SK-N-SH (cell line): Measurements from ENCODE around the gene CTBP2. TPM values are rescaled to one million over a fixed set of nuclear protein-coding genes. Genes with fewer than 3 reads are reported as not detected.

Experiments used
- CTCF ChIA-PET: fragments of 300-600, 350-600 bp; formaldehyde crosslinking; extraction: SDS; loops from one replicate; lab custom pipeline; 2021; lab: Yijun Ruan, JAX
- POLR2A ChIA-PET: fragments of 350-600 bp; sonication (Branson Sonifier 250); formaldehyde crosslinking; extraction: SDS; loops from one replicate; lab custom pipeline; 2020; ENCODE audit warnings: antibody characterized with exemption, inconsistent platforms; lab: Yijun Ruan, JAX
- DNase-seq: peaks from one replicate; pipeline ENCODE4 v3.0.0; 2012
- H2AFZ ChIP-seq: fragments of 200-600 bp; sonication (generic); 2 replicates; pipeline ENCODE4 v1.8.1; 2016; ENCODE audit warnings: antibody characterized with exemption, mild to moderate bottlenecking, low read depth
- H3F3A ChIP-seq: fragments of 200-600 bp; sonication (generic); replicated peaks from 2 replicates; pipeline ENCODE3; 2016; ENCODE audit warnings: antibody characterized with exemption, mild to moderate bottlenecking; ENCODE audit not compliant: insufficient read depth
- H3K27ac ChIP-seq, 2 experiments: fragments of 200-500 bp in 1 of 2; fragments of 200-600 bp in 1 of 2; sonication (Bioruptor generic) in 1 of 2; sonication (generic), shearing (Covaris generic) in 1 of 2; 2 replicates each; pipeline versions ENCODE4 v1.5.1 to v1.6.1; 2014 to 2016; ENCODE audit warnings: low read depth in 2 of 2, inconsistent platforms in 1 of 2, low read length in 1 of 2, mild to moderate bottlenecking in 1 of 2, mixed read lengths in 1 of 2
- H3K27me3 ChIP-seq: fragments of 200-600 bp; sonication (generic), shearing (Covaris generic); 2 replicates; pipeline ENCODE4 v1.6.1; 2016; ENCODE audit warnings: mixed run types; ENCODE audit not compliant: insufficient read depth
- H3K36me3 ChIP-seq, 2 experiments: fragments of 200-500 bp in 1 of 2; fragments of 200-600 bp in 1 of 2; sonication (Bioruptor generic) in 1 of 2; sonication (generic) in 1 of 2; replicated peaks in 1 of 2; 2 replicates each; pipeline versions ENCODE3 to v1.5.1; 2014 to 2016; ENCODE audit warnings: low read length in 1 of 2, mild to moderate bottlenecking in 1 of 2; ENCODE audit not compliant: insufficient read depth in 2 of 2, control insufficient read depth in 1 of 2
- H3K4me1 ChIP-seq, 2 experiments: fragments of 200-500 bp in 1 of 2; fragments of 200-600 bp in 1 of 2; sonication (Bioruptor generic) in 1 of 2; sonication (generic), shearing (Covaris generic) in 1 of 2; 2 replicates each; pipeline versions ENCODE4 v1.5.1 to v1.6.1; 2014 to 2016; ENCODE audit warnings: low read depth in 1 of 2, low read length in 1 of 2, mixed run types in 1 of 2; ENCODE audit not compliant: insufficient read depth in 2 of 2, control insufficient read depth in 1 of 2
- H3K4me2 ChIP-seq: fragments of 200-600 bp; sonication (generic), shearing (Covaris generic); 2 replicates; pipeline ENCODE4 v1.6.1; 2017; ENCODE audit warnings: mixed run types
- H3K4me3 ChIP-seq, 2 experiments: fragments of 200-500 bp in 1 of 2; fragments of 200-600 bp in 1 of 2; sonication (Bioruptor generic) in 1 of 2; sonication (generic), shearing (Covaris generic) in 1 of 2; 2 replicates each; pipeline versions ENCODE4 v1.5.1 to v1.8.1; 2014 to 2016; ENCODE audit warnings: low read depth in 2 of 2, inconsistent platforms in 1 of 2, low read length in 1 of 2, mild to moderate bottlenecking in 1 of 2, mixed read lengths in 1 of 2, moderate library complexity in 1 of 2
- H3K79me2 ChIP-seq: fragments of 200-600 bp; sonication (generic); 2 replicates; pipeline ENCODE4 v1.8.1; 2017; ENCODE audit warnings: mild to moderate bottlenecking; ENCODE audit not compliant: insufficient read depth
- H3K9ac ChIP-seq: fragments of 200-600 bp; sonication (generic); 2 replicates; pipeline ENCODE4 v1.6.1; 2017; ENCODE audit warnings: mixed run types
- H3K9me2 ChIP-seq: fragments of 200-600 bp; sonication (generic); 2 replicates; pipeline ENCODE4 v1.6.1; 2017; ENCODE audit warnings: mixed run types
- H3K9me3 ChIP-seq: fragments of 200-600 bp; sonication (generic); 2 replicates; pipeline ENCODE4 v1.6.1; 2017; ENCODE audit warnings: mixed run types, mild to moderate bottlenecking, moderate library complexity
- H4K20me1 ChIP-seq: fragments of 200-600 bp; sonication (generic); 2 replicates; pipeline ENCODE4 v1.6.1; 2017; ENCODE audit warnings: mild to moderate bottlenecking, mixed run types; ENCODE audit not compliant: insufficient read depth
- CTCF ChIP-seq: fragments of 200-600 bp; sonication (generic); IDR thresholded peaks from 2 replicates; pipeline ENCODE4 v1.6.1; 2017; ENCODE audit warnings: antibody characterized with exemption, mild to moderate bottlenecking, moderate library complexity
- FOSL2 ChIP-seq: IDR thresholded peaks from 2 replicates; pipeline ENCODE4 v1.4.0; 2012; ENCODE audit warnings: low read depth, mild to moderate bottlenecking, moderate library complexity, borderline replicate concordance
- FOXM1 ChIP-seq: IDR thresholded peaks from 2 replicates; pipeline ENCODE4 v1.4.0; 2012; ENCODE audit warnings: low read depth, mild to moderate bottlenecking
- IRF3 ChIP-seq: fragments of 150-350 bp; IDR thresholded peaks from 2 replicates; pipeline ENCODE4 v1.6.1; 2016; ENCODE audit warnings: mild to moderate bottlenecking, low read depth, low read length
- NFIC ChIP-seq: IDR thresholded peaks from 2 replicates; pipeline ENCODE4 v1.4.0; 2012; ENCODE audit warnings: borderline replicate concordance
- PBX3 ChIP-seq: IDR thresholded peaks from 2 replicates; pipeline ENCODE4; 2012
- REST ChIP-seq: IDR thresholded peaks from 2 replicates; pipeline ENCODE4 v1.6.1; 2012; ENCODE audit warnings: mild to moderate bottlenecking, low read depth, low read length, moderate library complexity
- RXRA ChIP-seq: IDR thresholded peaks from 2 replicates; pipeline ENCODE4 v1.4.0; 2012; ENCODE audit warnings: low read depth, mild to moderate bottlenecking, borderline replicate concordance
- TCF12 ChIP-seq: IDR thresholded peaks from 2 replicates; pipeline ENCODE4 v1.4.0; 2012
- TEAD4 ChIP-seq: IDR thresholded peaks from 2 replicates; pipeline ENCODE4 v1.4.0; 2012; ENCODE audit warnings: mild to moderate bottlenecking, borderline replicate concordance; ENCODE audit not compliant: insufficient read depth
- ZBTB33 ChIP-seq: IDR thresholded peaks from 2 replicates; pipeline ENCODE4 v1.4.0; 2012; ENCODE audit warnings: low read depth, borderline replicate concordance
- WGBS: methylation state at CpG from one replicate; pipeline ENCODE4 v1.1.6; 2017; ENCODE audit warnings: low lambda C conversion rate; 5-methylcytosine and 5-hydroxymethylcytosine counted together
- polyA plus RNA-seq, 3 experiments: library from polyadenylated mRNA; depleted of rRNA; stranded (reverse); fragments of >200 nt; gene quantifications; 2 replicates each; pipeline ENCODE4 v1.2.3, GENCODE V29; 2012

CTBP2 gene
- polyA plus RNA-seq, 1 of the 3 experiments (the other 2 are of a cell fraction), result 69.7 TPM

- Histone ChIP-seq H3K36me3 (no peaks in the 10 kb centered on the region), H3K27me3 (no peaks in the 10 kb centered on the region), H3F3A (no peaks in the 10 kb centered on the region), H3K27ac (peak overlapping the region; percentile 54 to 56; a peak in 3 of 4 replicates), H3K9me3 (no peaks in the 10 kb centered on the region), H3K9ac (no peak overlapping the region), H4K20me1 (peaks cover 82% of the 10 kb centered on the region), H3K4me1 (peaks cover 25 to 40% of the 10 kb centered on the region in 2 experiments; a peak in 3 of 4 replicates), H3K4me2 (peak overlapping the region; percentile 54)
- WGBS, result 90% methylated on average over 8 of the region's 8 CpGs
- POLR2A ChIA-PET, result no interaction called here
- no peak for DNase-seq
- CTCF ChIA-PET, result interaction anchor here (1.1 to 12.9 kb wide), 3 partner anchors 18 to 73 kb away, joined by 3 to 211 read pairs (median 4); no protein-coding TSS in a partner anchor
- TF ChIP-seq FOXM1 (no peak), IRF3 (no peak), NFIC (peak; percentile 13; the same call in 1 of the 2 replicates)
- TF ChIP-seq, all 33 proteins: peak for 1
- Histone ChIP-seq H3K4me3 (no peak overlapping the region), H3K79me2 (peaks cover 91% of the 10 kb centered on the region), H2AFZ (no peak overlapping the region), H3K9me2 (no peaks in the 10 kb centered on the region)
Observed at GRCh38 chr10:125064681-125065492, 95.5 kb downstream of the CTBP2 start.

- no peak overlapping the region for H2AFZ ChIP-seq
- 88% methylated on average over 23 of the region's 23 CpGs for WGBS
- no peaks in the 10 kb centered on the region for H3K27me3 ChIP-seq
- no peak overlapping the region for H3K4me2 ChIP-seq
- no peaks in the 10 kb centered on the region for H3K9me2 ChIP-seq
- no peak overlapping the region for H3K4me3 ChIP-seq
- H3F3A ChIP-seq, result no peaks in the 10 kb centered on the region
- H3K79me2 ChIP-seq, result peaks cover 91% of the 10 kb centered on the region
- H3K9me3 ChIP-seq, result no peaks in the 10 kb centered on the region
- no peak overlapping the region for H3K9ac ChIP-seq
- peaks cover 27 to 41% of the 10 kb centered on the region in 2 experiments; a peak in 3 of 4 replicates for H3K4me1 ChIP-seq
- ChIA-PET POLR2A (no interaction called here), CTCF (interaction anchor here (0.6 to 12.9 kb wide), 5 partner anchors 16 to 228 kb away, joined by 3 to 211 read pairs (median 27); no protein-coding TSS in a partner anchor)
- peaks cover 76% of the 10 kb centered on the region for H4K20me1 ChIP-seq
- no peak for DNase-seq
- H3K36me3 ChIP-seq, result no peaks in the 10 kb centered on the region
- H3K27ac ChIP-seq, result peak overlapping the region in 1 of 2 experiments; percentile 12; a peak in 2 of 4 replicates
- TF ChIP-seq RXRA, result no peak
- TF ChIP-seq TCF12, result no peak
- no peak for TF ChIP-seq ZBTB33
- no peak for TF ChIP-seq NFIC
- TF ChIP-seq REST, result no peak
- no peak for TF ChIP-seq TEAD4
- no peak for TF ChIP-seq FOXM1
- TF ChIP-seq IRF3, result no peak
- no peak for TF ChIP-seq PBX3
- TF ChIP-seq CTCF, result no peak
- no peak for TF ChIP-seq FOSL2
Observed at GRCh38 chr10:125063256-125063925, 97.0 kb downstream of the CTBP2 start.
